ENCODE measurements around the gene ATN1.
A peak's percentile ranks its signal among the peaks of the same experiment; 100 is the strongest.

The ATN1 gene

GRCh38 chr12:6944381-6945186, 16.8 kb downstream of the ATN1 start:
- peak; percentile 86 to 88 for DNase-seq (ENCODE audit: low read depth in 2 of 2)

- no peak for DNase-seq (ENCODE audit: low read depth in 2 of 2)
Observed at GRCh38 chr12:6945613-6946012, 17.9 kb downstream of the ATN1 start.

GRCh38 chr12:6946033-6946919, 18.5 kb downstream of the ATN1 start:
- DNase-seq (ENCODE audit: low read depth in 2 of 2) = no peak

- DNase-seq (ENCODE audit: low read depth in 2 of 2) = no peak
Observed at GRCh38 chr12:6946920-6947374, 19.2 kb downstream of the ATN1 start.

GRCh38 chr12:6947615-6948014, 19.9 kb downstream of the ATN1 start:
- no peak for DNase-seq (ENCODE audit: low read depth in 2 of 2)

- no peak for DNase-seq (ENCODE audit: low read depth in 2 of 2)
Observed at GRCh38 chr12:6948873-6949594, 21.3 kb downstream of the ATN1 start.

GRCh38 chr12:6950401-6950801, 22.6 kb downstream of the ATN1 start:
- no peak for DNase-seq (ENCODE audit: low read depth in 2 of 2)

GRCh38 chr12:6950811-6951540, 23.2 kb downstream of the ATN1 start, which contains the start of gene PTPN6:
Gene PTPN6 (plus strand): TSS chr12:6951356. CDS start chr12:6951513, 157 bp downstream.
- no peak for DNase-seq (ENCODE audit: low read depth in 2 of 2)

- no peak for DNase-seq (ENCODE audit: low read depth in 2 of 2)
Observed at GRCh38 chr12:6951551-6952120, 23.9 kb downstream of the ATN1 start.

- no peak for DNase-seq (ENCODE audit: low read depth in 2 of 2)
Observed at GRCh38 chr12:6952121-6952862, 24.5 kb downstream of the ATN1 start.

GRCh38 chr12:6952863-6953441, 25.2 kb downstream of the ATN1 start:
- DNase-seq (ENCODE audit: low read depth in 2 of 2) = no peak

GRCh38 chr12:6953442-6954315, 25.9 kb downstream of the ATN1 start:
- peak; percentile 44 for DNase-seq (ENCODE audit: low read depth in 2 of 2)

- DNase-seq (ENCODE audit: low read depth in 2 of 2) = no peak
Observed at GRCh38 chr12:6954316-6955107, 26.8 kb downstream of the ATN1 start.

- DNase-seq (ENCODE audit: low read depth in 2 of 2) = no peak
Observed at GRCh38 chr12:6955108-6956020, 27.6 kb downstream of the ATN1 start.

- no peak for DNase-seq (ENCODE audit: low read depth in 2 of 2)
Observed at GRCh38 chr12:6956021-6956727, 28.4 kb downstream of the ATN1 start.

GRCh38 chr12:6957151-6957701, 29.5 kb downstream of the ATN1 start:
- DNase-seq (ENCODE audit: low read depth in 2 of 2) = no peak

All from fibroblast of skin of left quadriceps (primary cell).